ENCODE data around the gene WHRN.

WHRN gene

DNA sequence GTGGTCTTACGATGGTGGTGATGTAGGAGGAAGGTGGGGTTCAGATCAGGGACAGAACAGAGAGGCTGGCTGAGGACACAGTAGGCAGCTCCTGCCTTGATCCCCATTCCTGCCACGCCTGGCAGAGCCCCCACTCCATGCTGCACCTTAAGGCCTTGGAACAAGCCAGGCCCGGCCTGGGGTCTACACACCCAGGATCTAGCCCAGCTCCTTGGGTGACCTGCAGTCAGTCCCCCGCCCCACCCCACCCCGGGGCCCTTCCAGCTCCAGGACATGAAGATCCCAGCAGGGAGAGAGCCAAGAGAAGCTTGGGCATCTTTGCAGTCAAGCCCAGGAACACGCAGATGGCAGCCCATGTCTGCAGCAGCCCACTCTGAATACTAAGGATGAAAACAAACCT is 34.7 kb downstream of the WHRN start:
- DNase-seq, result no peak

DNA sequence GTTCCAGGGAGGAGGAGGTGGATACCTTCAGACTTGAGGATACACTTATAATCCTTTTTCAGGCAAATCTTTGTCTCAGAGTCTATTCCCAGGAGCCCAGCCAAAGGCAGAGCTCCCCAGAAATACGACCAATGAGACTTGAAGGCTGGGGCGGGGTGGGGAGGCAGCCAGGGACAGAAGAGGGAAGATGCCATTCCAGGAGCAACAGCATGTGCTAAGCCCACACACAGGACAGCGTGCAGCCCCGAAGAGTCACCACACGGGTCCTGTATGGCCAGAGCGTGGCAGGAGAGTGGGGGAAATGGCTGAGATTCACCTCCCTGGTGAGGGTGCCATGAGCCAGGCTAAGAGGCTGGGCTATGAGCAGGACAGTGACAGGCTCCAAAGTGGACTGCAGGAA is 35.2 kb downstream of the WHRN start:
- DNase-seq, result no peak

DNA sequence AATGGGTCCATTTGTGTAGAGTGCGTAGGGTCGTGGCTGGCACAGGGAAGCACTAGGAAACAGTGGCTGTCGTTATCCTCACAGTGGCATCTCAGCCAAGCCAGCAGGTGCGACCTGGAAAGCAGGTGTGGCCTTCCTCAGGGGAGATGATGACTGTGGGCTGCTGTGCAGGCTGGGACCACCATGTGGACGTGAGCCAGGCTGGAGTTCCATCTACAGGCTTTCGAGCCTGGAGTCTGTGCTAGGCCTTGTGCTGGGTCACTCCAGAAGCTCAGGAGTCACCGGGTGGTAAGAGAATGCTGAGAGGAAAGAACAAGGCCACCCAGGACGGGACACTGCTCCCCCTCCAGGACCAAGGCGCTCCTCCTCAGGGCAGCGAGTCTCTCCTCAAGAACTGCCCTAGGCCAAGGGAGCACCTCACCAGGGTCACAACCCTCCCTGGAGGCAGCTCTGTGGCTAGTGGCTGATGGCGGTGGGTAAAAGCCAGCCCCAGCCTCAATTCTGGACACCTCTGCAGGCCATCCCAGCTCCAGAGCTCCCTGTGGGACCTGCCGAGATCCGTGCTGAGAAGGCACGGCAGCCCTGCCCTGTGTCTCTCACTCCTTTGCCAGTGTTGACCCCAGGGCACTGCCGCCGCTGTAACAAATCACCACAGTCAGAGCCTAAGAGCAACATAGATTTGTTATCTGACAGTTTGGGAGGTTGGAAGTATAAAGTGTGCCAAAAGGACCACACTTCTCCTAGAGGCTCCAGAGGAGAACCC is 36.0 kb downstream of the WHRN start:
- DNase-seq, result no peak

DNA sequence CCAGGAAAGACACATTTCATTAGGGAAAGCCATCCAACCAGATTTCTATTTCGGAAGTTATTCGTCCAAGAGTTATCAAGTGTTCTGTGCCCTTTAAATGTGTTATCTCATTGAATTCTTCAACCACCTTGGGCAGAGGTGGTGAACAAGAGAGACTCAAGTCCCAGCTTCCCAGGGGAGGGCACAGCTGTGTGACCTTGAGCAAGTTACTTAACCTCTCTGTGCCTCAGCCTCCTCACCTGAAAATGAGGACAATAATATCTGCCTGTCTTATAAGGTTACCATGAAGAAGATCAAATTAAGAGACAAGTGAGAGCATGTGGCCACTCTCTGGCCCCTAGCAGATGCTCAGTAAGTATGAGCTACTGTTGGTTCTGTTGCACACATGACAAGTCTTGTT is 37.4 kb downstream of the WHRN start:
- DNase-seq, result no peak

DNA sequence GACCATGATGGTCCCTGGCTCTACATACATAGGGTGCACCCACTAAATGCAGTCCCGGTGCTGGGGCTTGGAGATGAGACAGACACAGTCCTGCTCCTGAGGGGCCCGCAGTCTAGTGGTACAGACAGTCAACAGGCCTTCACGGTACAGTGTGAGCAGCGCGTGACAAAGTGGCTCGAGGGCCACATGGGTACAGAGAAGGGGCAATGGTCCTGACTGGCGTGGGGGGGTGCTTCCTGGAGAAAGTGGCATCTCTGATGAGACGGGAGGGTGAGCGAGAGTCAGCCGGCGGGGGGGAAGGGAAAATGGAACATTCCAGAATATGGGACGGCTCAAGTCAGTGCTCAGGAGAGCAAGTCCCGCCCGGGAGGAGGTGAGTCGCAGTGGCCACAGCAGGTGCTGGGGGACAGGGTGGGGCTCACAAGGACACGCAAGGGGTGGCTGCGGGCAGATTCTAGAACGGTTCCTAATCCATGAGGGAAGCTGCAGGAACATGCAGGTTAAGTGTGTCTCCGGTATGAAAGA is 38.0 kb downstream of the WHRN start:
- DNase-seq, result no peak

DNA sequence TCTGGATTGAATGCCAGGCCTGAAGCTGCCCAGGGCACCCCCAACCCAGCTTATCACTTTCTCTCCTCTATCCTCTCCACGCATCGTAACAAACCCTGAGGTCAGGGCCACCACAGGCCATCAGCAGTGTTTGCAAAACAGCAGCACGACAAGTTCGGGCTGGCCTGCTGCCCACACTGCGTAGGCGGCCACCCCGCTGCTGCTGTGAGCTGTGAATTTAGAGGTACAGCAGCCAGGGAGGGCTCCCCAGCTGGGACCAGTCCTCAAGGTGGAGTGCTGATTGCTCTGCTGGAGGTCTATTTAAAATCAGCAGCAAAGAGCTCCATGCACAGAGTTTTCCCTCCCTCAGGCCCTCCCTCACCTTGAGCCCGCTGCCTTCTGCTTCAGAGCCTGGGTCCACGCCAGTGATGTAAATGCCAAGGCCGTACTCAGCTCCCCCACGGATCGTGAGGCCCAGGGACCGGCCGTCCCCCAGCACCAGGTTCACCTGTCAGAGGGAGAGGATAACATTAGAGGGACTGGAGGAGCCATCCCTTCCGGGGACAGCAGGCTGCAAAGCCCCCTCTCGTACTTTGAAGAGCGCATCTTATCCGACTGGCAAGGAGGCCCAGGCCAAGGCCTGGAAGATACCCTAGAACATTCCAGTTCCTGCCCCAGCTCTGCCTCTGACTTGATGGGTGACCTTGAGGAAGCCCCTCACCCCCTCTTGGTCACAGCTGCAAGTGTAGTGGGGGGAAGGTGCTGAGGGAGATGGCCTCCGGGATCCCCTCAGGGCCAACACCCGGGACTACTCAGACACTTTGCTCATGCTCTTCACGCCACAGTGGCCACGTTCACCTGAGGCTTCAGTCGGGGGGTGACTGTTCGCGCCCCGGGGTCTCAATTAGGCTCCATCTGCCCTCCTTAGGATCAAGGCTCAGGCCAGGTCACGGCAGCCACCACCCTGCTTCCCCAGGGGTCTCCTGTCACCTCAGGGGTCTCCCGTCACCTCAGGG is 39.1 kb downstream of the WHRN start:
- no peak for DNase-seq

DNA sequence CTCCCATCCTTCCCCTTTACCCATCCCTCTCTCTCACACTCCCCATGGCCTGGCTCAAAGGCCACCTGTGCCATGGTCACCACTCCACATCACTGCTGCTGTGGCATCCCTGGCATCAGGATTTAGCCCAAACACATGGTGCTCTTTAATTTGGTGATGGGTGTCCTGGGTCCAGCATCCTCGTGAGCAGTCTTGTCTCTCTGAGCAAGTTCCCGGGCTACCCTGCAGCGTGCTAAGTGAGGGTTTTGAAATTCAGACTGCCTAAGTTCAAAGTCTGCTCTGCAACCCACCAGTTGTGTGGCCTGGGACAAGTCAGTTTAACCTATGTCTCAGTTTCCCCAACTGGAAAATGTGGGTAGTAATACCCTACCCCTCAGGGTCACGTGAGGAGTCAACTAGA is 39.9 kb downstream of the WHRN start:
- DNase-seq, result no peak

DNA sequence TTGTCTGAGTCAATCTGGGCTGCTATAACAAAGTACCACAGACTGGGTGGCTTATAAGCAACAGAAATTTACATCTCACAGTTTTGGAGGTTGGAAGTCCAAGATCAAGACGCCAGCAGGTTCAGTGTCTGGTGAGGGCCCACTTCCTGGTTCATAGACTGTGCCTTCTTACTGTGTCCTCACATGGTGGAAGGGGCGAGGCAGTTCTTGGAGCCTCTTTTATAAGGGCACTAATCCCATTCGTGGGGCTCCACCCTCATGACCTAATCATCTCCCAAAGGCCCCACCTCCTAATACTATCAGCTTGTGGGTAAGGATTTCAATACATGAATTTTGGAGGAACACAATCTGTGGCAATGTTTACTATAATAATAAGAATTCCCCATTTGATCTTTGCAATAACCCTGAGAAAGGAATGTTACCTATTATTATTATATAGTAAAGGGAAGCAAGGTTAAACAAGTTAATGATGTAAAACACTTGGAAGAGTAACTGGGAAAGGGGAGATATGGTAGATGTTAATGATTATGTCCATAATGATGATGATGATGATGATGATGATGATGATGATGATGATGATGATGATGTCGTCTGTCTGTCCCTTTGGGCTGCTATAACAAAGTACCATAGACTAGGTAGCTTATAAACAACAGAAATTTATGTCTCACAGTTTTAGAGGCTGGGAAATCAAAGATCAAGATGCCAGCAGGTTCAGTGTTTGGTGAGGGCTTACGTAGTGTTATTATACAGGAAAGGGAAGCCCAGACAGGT is 40.8 kb downstream of the WHRN start:
- no peak for DNase-seq

DNA sequence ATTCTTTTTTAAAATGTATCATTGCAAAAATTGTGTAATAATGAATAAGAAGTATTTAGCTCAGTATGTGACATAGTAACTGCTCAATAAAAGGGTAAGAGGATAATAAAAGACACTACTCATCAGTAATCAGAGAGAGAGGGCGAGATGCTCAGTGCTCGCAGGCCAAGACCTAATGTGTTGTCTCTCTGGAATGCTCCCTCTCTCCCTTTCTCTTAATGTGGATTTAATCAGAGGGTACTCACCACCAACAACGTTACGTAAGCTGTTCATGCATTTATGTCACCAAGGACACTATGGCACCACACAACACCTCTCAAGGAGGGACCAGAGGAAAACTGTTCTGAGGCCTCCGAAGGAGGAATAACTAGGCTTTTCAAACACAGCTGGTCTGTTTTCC is 42.5 kb downstream of the WHRN start:
- DNase-seq, result no peak

DNA sequence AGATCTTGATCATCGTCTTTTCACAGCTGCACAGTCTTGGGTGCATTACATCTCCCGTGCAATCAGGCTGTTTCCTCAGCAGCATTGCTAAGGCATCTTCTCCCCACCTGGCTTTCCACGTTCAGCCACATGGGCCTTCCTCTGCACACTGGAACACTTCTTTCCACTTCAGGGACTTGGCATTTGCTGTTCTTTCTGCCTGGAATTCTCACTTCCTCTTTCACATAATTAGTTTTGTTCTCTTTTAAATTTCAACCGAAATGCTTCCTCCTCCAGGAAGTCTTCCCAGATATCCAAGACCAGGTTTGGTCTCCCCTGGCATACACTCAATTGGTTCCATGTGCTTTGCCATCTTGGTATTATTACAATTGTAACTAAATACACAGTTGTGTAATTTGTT is 43.8 kb downstream of the WHRN start:
- no peak for DNase-seq

DNA sequence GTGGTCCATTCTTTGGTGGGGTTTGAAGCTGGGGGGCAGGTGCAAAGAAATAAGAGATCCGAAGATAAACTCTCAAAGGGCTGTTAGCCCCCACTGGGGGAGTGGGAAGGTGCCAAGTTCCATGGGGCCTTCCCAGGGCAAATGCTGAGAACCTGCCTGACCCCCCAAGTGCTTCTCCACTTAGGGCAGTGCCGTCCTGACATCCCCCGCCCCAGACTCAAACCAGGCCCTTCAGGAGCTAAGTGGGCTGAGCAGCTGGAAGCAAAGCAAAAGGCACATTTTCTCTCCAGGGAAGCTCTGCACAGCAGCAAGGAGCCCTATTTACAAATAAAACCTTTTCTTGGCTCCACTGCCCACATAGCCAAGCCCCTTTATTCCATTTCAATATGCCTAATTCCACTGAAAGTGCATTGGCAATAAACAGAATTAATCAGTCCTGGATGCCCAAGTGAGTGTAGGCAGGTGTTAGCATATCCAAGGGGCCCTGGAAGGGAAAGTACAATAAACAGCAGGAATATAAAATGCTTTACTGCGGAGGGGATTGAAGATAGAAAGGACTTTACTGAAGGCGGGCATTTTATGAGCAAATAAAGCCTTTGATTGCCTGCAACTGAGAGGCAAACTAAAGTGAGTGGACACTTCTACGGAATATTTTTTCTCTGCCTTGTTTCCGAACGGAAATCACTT is 44.6 kb downstream of the WHRN start:
- DNase-seq, result no peak

DNA sequence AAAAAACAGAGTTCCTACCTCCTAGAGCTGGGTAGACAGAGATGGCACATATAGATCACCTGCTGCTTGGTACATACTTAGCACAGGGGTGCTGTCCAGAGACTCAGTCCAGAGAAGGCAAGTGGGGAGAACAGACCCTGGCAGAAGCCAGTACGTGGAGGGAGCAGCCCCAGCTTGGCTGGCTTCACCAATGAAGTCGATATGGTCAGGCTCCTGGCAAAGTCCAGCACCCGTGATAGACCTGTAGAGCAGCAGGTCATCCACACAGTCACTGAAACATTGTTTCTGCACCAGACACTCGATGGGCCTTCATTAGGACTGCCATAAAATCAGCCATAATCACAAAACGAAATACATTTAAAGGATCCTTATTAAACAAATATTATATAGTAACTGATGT is 45.8 kb downstream of the WHRN start:
- DNase-seq, result no peak

DNA sequence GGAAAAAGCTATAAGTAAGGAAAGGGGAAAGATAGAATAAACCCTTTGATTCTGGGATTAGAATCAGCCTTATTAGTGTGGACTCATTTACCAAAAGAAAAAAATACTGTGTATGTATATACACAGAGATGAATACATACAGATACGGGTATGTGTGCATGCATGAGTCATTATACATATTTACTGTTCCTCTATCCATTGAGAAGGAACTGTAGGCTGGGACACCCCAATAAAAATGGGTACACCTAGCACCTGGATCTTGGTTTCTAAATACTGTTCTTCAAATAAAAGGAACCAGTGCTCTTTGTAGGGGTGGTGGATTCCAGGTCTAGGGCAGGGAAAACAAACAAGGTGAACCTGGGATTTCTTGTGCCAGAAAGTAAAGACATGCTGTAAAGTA is 48.3 kb downstream of the WHRN start:
- no peak for DNase-seq

DNA sequence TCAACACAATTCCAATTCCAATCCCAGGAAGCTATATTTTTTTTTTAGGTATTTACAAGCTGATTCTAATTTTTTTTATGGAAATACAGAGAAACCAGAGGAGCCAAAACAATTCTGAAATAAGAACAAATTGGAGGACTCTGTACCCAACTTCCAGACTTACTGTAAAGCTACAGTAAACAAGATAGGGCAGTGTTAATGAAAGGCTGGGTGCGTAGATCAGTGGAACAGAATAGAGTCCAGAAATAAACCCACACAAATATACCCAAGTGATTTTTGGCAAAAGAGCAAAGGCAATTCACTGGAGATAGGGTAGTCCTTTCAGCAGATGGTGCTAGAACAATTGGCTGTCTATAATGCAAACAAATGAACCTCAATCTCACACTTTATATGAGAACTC is 50.6 kb downstream of the WHRN start:
- no peak for DNase-seq

DNA sequence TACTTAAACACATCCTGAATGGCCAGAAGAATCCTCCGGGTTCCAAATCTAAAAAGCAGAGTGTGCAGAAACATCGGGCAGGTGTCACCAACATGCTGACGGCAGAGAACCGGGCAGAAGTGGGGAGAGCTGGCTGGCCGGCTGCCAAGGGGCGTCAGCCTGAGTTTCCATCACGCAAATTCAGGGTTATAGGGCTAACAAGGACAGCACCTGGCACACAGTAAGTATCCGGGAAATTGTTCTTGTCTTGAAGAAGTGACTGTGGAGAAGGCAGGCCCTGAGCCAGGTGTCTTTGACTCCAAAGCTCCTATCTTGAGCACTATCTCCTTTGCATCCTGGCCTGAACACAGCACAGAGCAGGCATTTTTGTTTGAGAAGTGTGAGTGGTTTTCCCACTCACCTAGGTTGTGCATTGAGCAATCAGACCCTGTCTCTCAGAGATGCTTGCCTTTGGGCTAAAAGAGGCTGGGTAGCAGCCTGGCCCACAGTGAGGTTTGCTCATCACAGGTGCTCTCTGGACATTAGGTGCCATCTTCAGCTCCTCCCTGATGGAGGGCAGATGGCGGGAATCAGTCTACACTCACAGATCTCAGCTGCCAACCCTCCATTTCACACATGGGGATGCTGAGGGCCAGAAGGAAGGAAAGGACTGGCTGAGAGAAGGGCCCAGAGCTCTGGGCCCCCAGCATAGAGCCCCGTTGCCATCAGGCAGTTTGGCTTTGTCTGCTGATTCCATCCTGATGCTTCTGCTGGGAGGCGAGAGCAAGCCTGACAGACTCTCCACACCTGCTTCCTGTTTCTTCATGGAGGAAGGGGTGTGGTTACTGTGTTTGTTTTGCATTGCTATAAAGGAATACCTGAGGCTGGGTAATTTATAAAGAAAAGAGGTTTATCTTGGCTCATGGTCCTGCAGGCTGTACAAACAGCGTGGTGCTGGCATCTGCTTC is 52.8 kb downstream of the WHRN start:
- DNase-seq, result no peak

DNA sequence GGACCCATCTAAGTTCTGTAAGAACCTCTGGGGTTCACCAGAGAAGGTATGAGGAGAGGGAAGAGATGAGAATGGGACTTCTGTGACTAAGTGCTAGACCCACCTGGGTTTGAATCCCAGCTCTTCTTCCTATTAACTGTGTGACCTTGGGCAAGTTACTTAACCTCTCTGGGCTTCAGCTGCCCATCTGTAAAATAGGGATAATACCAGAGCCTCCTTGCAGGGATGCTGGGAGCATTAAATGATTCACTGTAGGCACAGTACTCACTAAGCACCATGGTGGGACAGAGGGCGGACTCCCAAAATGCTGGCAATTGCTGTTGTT is 53.6 kb downstream of the WHRN start:
- DNase-seq, result no peak

DNA sequence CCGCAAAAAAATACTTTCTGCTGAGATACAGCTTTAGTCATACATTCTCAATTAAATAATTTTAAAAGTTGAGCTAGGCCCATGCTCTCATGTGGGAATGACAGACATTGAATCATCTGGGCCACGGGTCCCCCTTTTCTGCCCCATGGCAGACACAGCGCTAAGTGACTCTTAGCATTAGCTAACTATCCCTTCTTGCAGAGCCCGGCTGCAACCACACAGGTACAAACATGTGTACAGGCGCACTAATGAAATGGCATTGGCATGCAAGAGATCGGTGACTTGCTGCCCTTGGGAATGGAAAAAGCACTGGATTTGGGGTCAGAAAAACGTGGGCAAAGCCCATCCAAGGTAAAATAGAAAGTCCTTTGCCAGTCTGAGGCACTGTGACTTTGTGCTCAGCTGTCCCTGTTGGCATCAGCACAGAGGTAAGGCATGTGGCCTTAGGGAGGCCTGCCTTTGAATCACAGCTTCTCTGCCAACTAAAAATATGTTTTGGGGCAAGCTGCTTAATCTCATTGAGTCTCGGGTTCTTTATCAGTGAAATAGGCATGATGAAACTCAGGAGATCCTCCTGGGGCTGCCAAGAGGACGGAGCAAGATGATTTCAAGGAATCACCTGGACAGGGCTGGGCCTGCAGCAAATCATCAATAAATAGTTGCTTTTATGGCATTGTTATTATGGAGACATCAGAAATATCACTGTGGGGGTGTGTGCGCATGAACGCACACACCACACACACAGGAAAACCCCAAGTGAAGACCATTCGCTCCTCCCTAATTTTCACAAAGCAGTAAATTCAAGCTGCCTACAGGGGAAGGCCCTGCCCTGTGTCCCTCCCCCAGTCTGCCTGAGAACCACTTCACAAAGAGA is 54.2 kb downstream of the WHRN start:
- DNase-seq, result no peak

DNA sequence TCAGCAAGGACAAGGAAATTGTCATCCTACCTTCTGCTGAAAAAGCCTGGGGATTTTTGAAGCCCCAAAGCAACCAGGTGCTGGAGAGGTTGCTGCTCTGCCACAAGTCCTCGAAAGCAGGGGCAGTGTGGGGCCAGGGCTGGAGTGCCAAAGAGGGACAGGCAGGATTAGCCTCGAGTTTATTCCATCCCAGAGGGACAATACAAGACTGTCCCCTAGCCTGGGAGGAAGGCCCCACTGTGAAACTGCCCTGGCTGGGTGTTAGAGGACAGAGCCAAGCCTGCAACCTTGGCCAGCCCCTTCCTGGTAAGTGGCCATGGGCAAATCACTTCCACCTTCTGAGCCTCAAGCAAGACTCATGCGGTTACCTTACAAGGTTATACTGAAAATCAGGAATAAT is 55.1 kb downstream of the WHRN start:
- no peak for DNase-seq

DNA sequence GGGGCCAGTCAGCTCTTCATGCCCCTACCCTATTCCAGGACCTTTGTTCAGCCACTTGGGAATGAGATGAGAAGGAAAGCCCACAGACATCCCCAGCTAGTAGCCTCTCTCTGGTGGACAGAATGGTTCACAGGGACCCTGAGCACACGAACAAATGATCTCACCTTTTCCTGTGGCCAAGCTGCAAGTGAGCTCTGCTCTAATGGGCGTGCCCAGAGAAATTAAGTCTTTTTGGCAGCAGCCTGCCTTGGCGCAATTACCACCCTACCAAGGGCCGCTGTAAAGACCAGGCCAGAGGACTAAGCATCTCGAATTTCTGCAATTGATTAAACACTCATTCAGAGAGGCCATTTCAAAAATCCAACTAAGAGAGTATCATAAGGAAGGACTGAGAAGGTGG is 56.0 kb downstream of the WHRN start:
- no peak for DNase-seq

DNA sequence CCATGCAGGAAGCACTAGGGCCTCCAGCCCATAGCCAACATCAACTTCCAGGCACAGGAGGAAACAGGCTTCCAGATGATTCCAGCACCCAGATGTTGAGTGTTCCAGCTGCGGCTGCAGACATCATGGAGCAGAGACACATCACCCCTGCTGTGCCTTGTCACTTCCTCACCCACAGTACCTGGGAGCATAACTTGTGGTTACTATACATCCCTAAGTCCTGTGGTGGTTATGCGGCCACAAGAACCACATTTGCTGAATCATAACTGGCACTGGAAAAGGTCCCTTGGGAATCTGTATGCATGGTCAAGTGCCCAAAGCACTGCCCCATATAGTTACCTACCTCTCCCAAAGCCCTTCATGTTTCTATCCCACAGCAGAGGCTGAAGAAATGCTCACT is 56.6 kb downstream of the WHRN start:
- DNase-seq, result no peak

Data from activated CD4-positive, alpha-beta T cell treated with anti-CD3 and anti-CD28 coated beads, Interleukin-10, Interleukin-2, amounts not matched to agents 100 ng/mL and 50 ng/mL, durations not matched to agents 16 hours and 8 hours (primary cell).